Esophagus mucosa (tissue), 1 donor: Measurements from ENCODE around the gene HTR3E. TPM values are rescaled to one million over a fixed set of nuclear protein-coding genes. Genes with fewer than 3 reads are reported as not detected.
A peak's percentile ranks its signal among the peaks of the same experiment; 100 is the strongest.
"Not testable (repeated sequence)": the region's sequence is repeated elsewhere in the genome, so short reads cannot be mapped to it uniquely, and the experiment has no call there.

Experiments used
- ATAC-seq: fragments of 200-7000 bp; cut with Tn5 transposase; one replicate; pipeline ENCODE4 v1.9.1; 2020
- total RNA-seq: library from RNA; stranded (reverse); gene quantifications from one replicate; pipeline ENCODE4 v1.2.4, GENCODE V29; 2023
- donor health status: DM: yes; HTN: yes; CAD: no.

Gene HTR3E
- total RNA-seq: not detected

GRCh38 chr3:184096811-184097383 is at the start of gene HTR3E:
TSS of gene HTR3E (plus strand) at chr3:184097064. CDS start at chr3:184097530, 466 bp downstream.
- ATAC-seq: no peak

DNA sequence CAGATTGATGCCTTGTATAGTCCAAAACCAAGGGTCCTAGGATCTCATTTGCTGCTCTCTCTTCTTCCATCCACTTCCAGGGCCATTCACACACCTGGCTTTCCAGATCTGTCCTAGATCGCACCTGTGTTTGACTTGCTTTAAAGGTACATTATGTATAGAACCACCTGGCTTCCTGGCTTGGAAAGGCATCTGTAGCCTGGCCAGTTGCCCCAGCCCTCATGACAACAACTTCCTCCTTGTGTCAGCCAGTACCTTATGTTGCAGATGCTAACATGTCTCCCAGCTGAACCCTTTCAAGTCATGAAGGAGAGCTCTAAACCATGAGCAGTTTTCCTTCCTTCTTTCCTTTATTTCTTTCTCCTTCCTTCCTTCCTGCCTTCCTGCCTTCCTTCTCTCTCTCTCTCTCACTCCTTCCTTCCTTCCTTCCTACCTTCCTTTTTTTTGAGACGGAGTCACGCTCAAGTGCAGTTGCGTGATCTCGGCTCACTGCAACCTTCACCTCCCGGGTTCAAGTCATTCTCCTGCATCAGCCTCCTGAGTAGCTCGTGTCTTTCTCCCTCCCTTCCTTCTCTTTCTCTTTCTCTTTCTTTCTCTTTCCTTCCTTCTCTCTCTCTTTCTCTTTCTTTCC is 46.5 kb upstream of the HTR3E start:
- peak; percentile 39 for ATAC-seq

DNA sequence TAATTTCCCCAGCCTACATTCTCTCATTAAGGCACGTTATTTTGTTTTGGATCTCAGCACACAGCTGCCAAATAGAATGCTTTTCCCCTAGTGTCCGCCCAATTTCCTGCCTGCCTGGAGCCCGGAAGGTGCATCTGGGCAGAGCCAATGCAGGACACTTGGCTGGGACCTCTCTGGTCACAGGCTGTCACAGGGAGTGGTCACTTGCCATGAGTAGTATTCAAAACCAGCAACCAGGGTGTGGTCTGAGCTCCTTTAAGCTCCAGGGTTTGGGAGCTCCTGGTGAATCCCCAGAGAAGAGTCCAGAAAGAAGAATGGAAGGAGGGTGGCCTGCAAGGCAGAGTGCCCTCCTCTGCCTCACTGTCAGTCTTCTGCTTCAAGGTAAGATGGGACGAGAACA is 44.1 kb upstream of the HTR3E start, which contains the start of gene HTR3C:
TSS of gene HTR3C (plus strand) at position 281 of the 400 bp plus-strand sequence. CDS start at position 315, 34 bp downstream.
- peak; percentile 52 for ATAC-seq

DNA sequence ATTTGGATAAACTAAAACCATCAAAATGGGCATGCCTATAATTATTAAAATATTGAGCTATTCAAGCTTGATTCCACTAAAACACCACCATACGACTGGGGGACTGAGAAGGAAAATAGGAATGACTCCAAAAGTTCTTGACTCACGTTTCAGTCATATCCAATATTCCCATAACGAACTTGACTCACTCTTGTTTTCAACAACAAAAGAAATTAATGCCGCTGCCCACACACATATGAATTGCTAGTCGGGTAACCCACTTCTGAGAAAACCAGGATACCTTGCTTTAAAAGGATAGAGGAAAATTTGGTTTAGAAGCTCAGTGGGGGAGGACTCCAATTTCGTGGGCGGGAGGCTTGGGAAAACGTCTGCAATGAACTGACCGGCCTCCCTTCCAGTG is 38.8 kb upstream of the HTR3E start:
- no peak for ATAC-seq

- no peak for ATAC-seq
These were observed 37.4 kb upstream of the HTR3E start for GRCh38 chr3:184059424-184059823.

- no peak for ATAC-seq
These were observed 34.2 kb upstream of the HTR3E start for GRCh38 chr3:184062637-184063036.

DNA sequence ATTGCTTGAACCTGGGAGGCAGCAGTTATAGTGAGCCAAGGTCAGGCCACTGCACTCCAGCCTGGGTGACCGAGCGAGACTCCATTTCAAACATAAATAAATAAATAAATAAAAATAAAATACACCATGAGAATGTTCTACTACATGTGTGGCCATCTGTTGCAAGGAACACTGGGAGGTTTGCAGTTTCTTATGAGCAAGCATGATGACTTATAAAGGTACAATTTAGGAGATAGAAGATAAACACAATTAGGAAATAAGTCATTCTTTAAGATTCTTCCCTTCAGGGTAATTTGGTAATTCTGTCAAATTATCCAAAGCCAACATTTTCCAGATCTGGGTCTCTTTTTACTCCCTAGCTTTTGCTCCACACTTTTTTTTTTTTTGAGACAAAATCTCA is 30.7 kb upstream of the HTR3E start:
- ATAC-seq: no peak

DNA sequence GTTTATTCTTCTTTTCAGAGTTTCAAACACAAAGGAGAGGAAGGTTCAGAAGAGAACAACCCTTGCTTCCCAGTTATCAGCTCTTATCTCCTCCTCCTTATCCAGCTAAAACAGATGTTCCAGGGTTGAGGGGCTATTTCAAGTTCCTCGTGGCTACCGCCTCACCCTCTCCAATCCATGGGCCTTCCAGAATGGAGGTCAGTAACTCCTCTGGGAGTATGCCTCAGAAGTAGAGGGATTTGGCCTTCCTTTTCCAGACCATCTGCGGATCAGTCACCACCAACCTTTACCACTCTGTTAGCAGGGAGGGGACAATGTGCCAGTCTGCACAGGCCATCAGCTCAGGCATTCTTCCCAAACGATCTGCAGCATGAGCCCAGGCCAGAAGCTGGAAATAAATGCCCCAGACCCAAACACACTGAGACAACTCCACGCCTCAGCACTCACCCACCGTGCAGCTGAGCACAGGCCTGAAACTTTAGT is 29.2 kb upstream of the HTR3E start:
- no peak for ATAC-seq

- ATAC-seq: no peak
These were observed 28.5 kb upstream of the HTR3E start for GRCh38 chr3:184068344-184068743.

- not testable (repeated sequence) for ATAC-seq
These were observed 25.7 kb upstream of the HTR3E start for GRCh38 chr3:184071142-184071541.

GRCh38 chr3:184073621-184074020 is 23.2 kb upstream of the HTR3E start:
- no peak for ATAC-seq

DNA sequence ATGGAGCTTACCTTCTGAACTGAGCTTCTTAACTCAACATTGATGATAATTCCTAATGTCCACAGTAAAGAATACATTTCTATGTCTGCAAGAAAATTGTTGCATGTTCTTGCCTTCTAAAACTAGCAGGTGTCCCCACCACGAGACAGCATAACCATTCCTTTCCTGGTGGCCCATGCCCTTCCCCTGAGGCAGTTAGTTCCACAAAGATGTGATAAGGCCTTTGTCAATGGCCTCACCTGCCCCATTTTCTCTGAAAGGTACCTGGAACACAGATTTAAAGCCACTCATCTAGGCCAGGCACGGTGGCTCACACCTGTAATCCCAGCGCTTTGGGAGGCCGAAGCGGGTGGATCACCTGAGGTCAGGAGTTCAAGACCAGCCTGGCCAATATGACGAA is 21.0 kb upstream of the HTR3E start:
- ATAC-seq: no peak

DNA sequence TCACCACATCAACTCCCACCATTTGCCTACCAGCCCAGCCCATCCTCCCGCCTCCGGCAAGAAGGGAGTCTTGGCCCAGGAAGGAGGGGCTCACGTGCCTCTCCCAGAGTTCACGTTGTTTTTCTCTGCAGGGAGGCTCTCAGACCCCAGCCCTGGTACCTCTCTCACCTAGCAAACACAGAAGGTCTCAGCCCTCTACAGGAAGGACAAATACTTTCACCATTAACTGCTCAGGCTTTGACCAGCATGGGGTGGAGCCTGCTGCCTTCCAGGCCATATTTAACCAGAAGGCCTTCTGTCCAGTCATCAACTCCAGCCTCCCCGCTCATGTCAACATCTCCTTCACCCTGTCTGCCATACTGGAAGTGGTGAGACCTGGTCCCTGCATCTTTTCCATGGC is 19.0 kb upstream of the HTR3E start:
- ATAC-seq: no peak

- no peak for ATAC-seq
These were observed 18.0 kb upstream of the HTR3E start for GRCh38 chr3:184078851-184079250.

- ATAC-seq: no peak
These were observed 15.6 kb upstream of the HTR3E start for GRCh38 chr3:184081116-184081830.

DNA sequence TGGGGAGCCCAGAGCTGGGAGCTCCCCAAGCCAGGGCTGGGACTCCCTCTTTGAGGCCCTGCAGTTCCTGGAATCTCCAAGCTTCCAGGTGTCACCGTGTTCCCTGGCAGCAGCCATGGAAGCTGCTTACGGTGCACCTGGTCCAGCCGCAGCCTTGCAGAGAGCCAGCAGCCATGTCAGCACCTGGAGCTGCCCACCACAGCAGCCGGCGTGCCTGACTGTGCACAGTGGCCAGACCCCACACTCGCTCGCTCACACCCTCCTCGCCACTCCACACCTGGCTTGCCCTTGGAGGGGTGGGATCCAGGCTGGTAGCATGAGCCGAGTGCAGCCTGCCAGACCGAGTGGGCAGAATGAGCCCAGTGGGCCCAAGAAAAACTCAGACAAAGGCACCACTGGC is 14.8 kb upstream of the HTR3E start:
- no peak for ATAC-seq

GRCh38 chr3:184082465-184082864 is 14.4 kb upstream of the HTR3E start:
- no peak for ATAC-seq

GRCh38 chr3:184085389-184085852 is 11.4 kb upstream of the HTR3E start:
- ATAC-seq: peak; percentile 88

DNA sequence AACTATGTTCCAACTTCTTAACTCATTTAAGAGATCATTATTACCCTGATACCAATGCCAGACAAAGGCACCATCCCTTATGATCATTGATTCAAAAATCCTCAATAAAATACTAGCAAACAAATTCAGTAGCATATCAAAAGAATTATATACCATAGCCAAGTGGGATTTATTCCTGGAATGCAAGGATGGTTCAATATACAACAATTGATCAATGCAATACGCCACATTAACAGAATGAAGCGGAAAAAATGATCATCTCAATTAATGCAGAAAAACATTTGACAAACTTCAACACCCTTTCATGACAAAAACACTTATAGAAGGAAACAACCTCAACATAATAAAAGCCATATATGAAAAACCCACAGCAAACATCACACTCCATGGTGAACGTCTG is 4.7 kb upstream of the HTR3E start:
- no peak for ATAC-seq

DNA sequence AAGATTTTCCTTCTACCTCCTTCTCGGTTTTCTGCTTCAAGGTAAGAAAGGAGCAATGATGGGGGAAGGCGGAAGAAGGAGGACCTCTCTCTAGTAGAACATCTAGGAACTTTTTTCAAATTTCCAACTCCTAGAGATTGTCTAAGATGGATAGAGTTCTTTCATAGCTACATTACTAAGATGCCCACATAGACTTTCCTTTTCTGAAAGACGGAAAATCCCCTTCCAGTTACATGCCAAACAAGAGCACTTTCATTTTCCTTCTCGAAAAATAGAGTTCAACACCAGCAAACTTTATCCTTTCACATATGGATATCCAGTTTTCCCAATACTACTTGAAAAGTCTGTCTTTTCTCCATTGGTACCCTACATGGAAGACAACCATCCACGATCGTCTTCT is 692 bp downstream of the HTR3E start:
- no peak for ATAC-seq

DNA sequence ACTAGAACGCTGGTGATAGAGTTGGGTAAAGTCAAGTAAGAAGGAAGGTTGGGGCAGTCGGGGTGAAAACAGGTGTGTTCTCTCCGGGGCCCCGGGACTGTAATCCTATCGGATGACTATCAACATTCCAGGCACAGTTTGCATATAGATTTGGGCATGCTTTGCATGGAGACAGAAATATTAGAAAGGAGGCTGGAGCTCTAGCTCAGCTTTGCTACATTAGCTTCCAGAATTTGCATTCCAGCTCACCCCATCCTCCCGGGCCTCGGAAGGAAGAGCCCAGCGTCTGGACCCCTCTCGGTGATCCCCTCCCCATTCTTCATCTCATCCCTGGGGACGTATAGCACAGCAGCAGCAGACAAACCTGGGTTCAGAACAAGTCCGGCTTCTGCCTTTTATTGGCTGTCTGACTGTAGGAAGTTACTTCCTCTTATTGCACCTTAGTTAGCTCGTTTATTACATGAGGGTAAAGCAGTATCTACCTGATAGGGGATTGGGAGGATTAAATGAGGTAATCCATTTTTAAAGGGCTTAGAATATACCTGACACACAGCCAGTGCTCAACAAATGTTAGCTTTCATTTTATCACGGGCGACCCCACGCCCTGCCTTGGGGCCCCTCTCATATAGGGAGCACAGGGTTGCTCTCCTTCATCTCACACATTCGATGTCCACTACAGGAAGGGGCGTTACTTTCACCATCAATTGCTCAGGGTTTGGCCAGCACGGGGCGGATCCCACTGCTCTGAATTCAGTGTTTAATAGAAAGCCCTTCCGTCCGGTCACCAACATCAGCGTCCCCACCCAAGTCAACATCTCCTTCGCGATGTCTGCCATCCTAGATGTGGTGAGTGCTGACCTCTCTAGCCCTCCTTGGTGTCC is 3.2 kb downstream of the HTR3E start:
- ATAC-seq: no peak

DNA sequence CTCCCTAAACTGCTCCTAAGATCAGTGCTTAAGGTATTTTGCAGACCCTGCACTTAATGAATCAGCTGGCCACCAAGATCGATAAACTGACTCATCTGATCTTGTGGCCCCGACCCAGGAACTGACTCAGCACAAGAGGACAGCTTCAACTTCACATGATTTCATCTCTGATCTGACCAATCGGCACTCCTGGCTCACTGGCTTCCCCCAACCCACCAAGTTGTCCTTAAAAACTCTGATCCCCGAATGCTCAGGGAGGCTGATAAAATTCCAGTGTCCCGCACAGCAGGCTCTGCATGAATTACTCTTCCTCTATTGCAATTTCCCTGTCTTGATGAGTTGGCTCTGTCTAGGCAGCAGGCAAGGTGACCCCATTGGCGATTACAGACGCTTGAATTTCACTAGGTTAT is 13.5 kb downstream of the HTR3E start:
- ATAC-seq: no peak

- no peak for ATAC-seq
These were observed 19.2 kb downstream of the HTR3E start for GRCh38 chr3:184116017-184116416.
